AG04449 (cell line): ENCODE results near the gene DDI1.

Experiments
- CTCF ChIA-PET: fragments of 350-600 bp; formaldehyde crosslinking; extraction: SDS; loops from one replicate; lab custom pipeline; 2021; ENCODE audit warnings: antibody characterized with exemption; lab: Yijun Ruan, JAX
- POLR2A ChIA-PET: fragments of 400-600, 350-600 bp; formaldehyde crosslinking; extraction: SDS; loops from one replicate; lab custom pipeline; 2020; ENCODE audit warnings: antibody characterized with exemption, inconsistent platforms; lab: Yijun Ruan, JAX
- DNase-seq: peaks from one replicate; pipeline ENCODE4 v3.0.0-alpha.2; 2010; ENCODE audit warnings: low read depth, low spot score
- H3K4me3 ChIP-seq: 2 replicates; pipeline ENCODE4 v1.5.1; 2011; ENCODE audit warnings: low read depth, mild to moderate bottlenecking, control low read depth, low read length
- CTCF ChIP-seq: IDR thresholded peaks from one replicate; pipeline ENCODE4 v1.5.1; 2011; ENCODE audit warnings: mild to moderate bottlenecking, moderate library complexity, low read length, control low read depth, inconsistent platforms; ENCODE audit not compliant: insufficient read depth; ENCODE audit errors: missing control alignments

DDI1 gene

GRCh38 chr11:104028476-104029263 lies 7.8 kb upstream of the DDI1 start:
- no peak for DNase-seq
- TF ChIP-seq CTCF = no peak
- ChIA-PET CTCF (interaction anchor here (1.3 kb wide), 1 partner anchor 8 kb away, joined by 4 read pairs; no protein-coding TSS in a partner anchor), POLR2A (no interaction called here)
- no peak overlapping the region for H3K4me3 ChIP-seq

- TF ChIP-seq CTCF = no peak
- DNase-seq = peak; percentile 31
- ChIA-PET CTCF (interaction anchor here (1.2 kb wide), 1 partner anchor 351 kb away, joined by 3 read pairs; no protein-coding TSS in a partner anchor), POLR2A (no interaction called here)
- no peak overlapping the region for H3K4me3 ChIP-seq
These were observed 3.3 kb upstream of the DDI1 start for GRCh38 chr11:104033134-104033533.

GRCh38 chr11:104033561-104033960 lies 2.9 kb upstream of the DDI1 start:
- no peak for TF ChIP-seq CTCF
- no peak for DNase-seq
- ChIA-PET POLR2A (no interaction called here), CTCF (interaction anchor here (1.2 kb wide), 1 partner anchor 351 kb away, joined by 3 read pairs; no protein-coding TSS in a partner anchor)
- no peak overlapping the region for H3K4me3 ChIP-seq

GRCh38 chr11:104036995-104037394 lies 555 bp downstream of the DDI1 start:
- DNase-seq = no peak
- CTCF ChIA-PET = no interaction called here
- POLR2A ChIA-PET = no interaction called here
- H3K4me3 ChIP-seq = no peak overlapping the region
- no peak for TF ChIP-seq CTCF

GRCh38 chr11:104041792-104042191 lies 5.4 kb downstream of the DDI1 start:
- H3K4me3 ChIP-seq = no peak overlapping the region
- DNase-seq = no peak
- POLR2A ChIA-PET = no interaction called here
- TF ChIP-seq CTCF = no peak
- CTCF ChIA-PET = no interaction called here

- ChIA-PET POLR2A (no interaction called here), CTCF (no interaction called here)
- DNase-seq = no peak
- TF ChIP-seq CTCF = no peak
- no peak overlapping the region for H3K4me3 ChIP-seq
These were observed 6.7 kb downstream of the DDI1 start for GRCh38 chr11:104043142-104043541.
